ENCODE results near the gene SELE. TPM values are rescaled to one million over a fixed set of nuclear protein-coding genes. Genes with fewer than 3 reads are reported as not detected.
"Not testable (repeated sequence)": the region's sequence is repeated elsewhere in the genome, so short reads cannot be mapped to it uniquely, and the experiment has no call there.

SELE gene
- polyA plus RNA-seq, 10 donors = 0.61 to 17.4 (median 2.2) TPM

DNA sequence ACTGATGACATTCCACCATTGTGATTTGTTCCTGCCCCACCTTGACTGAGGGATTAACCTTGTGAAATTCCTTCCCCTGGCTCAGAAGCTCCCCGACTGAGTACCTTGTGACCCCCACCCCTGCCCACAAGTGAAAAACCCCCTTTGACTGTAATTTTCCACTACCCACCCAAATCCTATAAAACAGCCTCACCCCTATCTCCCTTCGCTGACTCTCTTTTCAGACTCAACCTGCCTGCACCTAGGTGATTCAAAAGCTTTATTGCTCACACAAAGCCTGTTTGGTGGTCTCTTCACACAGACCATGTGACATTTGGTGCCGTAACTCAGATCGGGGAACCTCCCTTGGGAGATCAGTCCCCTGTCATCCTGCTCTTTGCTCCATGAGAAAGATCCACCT lies 50.7 kb downstream of the SELE start:
- DNase-seq = not testable (repeated sequence)

DNA sequence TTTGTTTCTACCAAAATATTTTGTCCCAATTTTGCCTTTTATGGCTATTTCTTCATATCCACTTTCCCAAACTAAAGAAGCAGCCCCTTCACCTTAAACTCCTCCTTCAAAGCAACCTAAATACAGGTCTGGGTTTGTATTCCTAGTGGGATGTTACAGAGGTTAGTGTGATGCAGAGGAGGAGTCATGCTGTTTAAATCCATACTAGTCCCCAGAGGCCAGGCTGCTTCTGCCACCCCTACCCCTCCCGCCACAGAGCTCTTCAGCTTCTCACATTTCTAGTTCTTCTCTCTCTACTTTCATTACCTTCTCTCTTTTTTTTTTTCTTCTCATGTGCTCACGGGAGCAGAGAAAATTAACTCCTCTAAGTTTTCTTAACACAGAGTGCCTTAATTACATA lies 51.8 kb downstream of the SELE start:
- no peak for DNase-seq

DNA sequence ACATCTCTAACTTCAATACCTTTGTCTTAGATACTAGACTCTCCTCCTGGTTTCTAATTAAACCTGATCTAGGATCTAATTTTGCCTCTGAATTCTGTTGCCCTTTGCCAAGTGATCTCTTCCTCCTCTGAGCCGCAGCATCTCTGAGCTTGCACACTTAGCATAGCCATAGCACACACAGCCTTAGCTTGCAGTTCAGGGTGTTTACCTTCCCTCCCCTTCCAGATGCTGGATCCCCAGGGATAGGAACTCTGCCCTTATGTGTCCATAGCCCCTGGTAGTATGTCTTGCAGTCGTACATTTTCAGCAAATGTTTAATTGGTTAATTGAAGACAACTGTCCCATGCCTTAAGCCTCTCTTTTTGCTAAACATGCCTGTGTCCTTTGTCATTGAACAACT lies 52.7 kb downstream of the SELE start:
- no peak for DNase-seq

DNA sequence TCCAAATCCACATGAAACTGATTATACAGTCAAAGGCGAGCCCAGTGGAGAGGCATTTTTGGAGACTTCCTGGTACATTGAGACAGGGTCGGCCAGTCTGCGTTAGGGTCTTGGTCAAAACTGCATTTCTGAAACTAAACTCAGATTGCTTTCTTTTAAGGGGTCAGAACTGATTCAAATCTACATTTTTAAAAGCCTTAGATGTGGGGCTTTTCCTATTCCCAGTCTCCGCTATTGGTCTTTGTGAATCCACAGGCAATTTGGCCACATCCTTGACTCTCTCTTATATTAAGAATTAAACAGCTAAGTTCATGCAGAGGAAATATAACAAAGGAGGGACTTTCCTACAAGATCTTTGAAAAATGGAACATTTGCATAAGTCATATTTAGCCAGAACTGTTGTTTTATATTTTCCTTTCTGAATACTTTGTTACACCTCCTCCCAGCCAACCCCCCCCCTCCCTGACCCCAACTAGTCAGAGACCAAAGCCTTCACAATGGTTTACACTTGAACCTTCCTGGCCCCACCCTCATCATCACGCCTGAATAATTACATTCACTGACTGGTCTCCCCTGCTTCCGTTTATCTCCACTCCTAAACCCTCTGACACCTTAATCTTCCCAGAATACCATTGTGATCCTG lies 53.4 kb downstream of the SELE start:
- DNase-seq = no peak

DNA sequence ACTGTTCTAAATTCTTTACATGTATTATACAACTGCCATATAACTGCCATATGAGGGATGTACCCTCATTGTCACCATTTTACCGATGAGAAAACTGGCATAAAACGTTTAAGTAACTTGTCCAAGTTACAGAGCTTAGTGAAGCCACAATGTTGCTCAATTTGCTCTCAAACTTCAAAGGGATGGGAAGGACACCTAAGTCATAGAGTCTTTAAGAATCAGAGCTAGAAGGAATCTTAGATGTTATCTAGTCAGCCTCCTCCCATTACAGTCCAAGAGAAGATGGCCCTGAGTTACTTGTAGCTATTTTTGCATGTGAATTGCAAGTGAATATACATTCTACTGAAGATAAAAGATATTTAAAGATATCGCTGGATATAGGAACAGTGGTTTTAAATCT lies 54.2 kb downstream of the SELE start:
- no peak for DNase-seq

DNA sequence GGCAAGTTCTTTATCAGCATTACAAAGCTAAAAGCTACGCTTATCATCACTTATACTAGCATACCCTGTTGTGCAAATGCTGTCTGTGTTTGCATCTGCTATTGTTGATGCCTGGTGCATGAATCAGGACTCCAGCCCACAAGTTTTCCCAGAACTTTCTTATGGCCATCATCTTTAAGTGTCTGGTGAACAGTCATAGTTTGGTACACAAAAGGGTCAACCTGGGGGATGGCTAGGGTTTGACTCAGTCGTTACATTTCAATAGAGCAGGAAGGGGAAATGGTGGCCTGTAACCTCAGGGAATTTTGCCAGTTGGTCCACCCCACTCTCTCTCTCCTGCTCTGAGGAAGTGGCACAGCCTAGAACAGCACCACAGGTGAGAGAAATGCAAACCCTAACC lies 57.9 kb downstream of the SELE start:
- DNase-seq = no peak

Other genes with a start within 250 kb of the SELE start
- 1 to 10 TPM; 5.7 to 8.2 (median 7.7) TPM for gene SLC19A2, start 248.1 kb downstream of the SELE start, polyA plus RNA-seq (ENCODE audit: insufficient read length in 10 of 10)
- 1 to 10 TPM in 1 of 10 donors, under 1 TPM in 9; 0.03 to 1.3 (median 0.23) TPM for gene F5, start 147.6 kb downstream of the SELE start, polyA plus RNA-seq (ENCODE audit: insufficient read length in 10 of 10)
- gene SELP, start 104.0 kb downstream of the SELE start, polyA plus RNA-seq (ENCODE audit: insufficient read length in 10 of 10) = 1 to 10 TPM in 7 of 10 donors, under 1 TPM in 3; 0.18 to 2.7 (median 1.1) TPM
- 10 to 100 TPM in 1 of 10 donors, 1 to 10 TPM in 9; 1.0 to 17.6 (median 3.2) TPM for gene SELL, start 22.5 kb downstream of the SELE start, polyA plus RNA-seq (ENCODE audit: insufficient read length in 10 of 10)
- 1 to 10 TPM; 6.3 to 9.5 (median 8.3) TPM for gene METTL18, start 60.8 kb upstream of the SELE start, polyA plus RNA-seq (ENCODE audit: insufficient read length in 10 of 10)
- 10 to 100 TPM in 4 of 10 donors, 1 to 10 TPM in 6; 7.3 to 11.4 (median 9.3) TPM for gene SCYL3, start 159.8 kb upstream of the SELE start, polyA plus RNA-seq (ENCODE audit: insufficient read length in 10 of 10)